RWPE1 (cell line): ENCODE data around the gene UFSP1.

Experiments
- CTCF ChIA-PET: fragments of 350-600 bp; sonication (Branson Sonifier 250); formaldehyde crosslinking; extraction: SDS; loops from one replicate; lab custom pipeline; 2021; lab: Yijun Ruan, JAX
- POLR2A ChIA-PET: fragments of 400-600 bp; formaldehyde crosslinking; extraction: SDS; loops from one replicate; lab custom pipeline; 2020; ENCODE audit warnings: antibody characterized with exemption; ENCODE audit not compliant: low non-redundant PET; lab: Yijun Ruan, JAX
- DNase-seq: peaks from one replicate; pipeline ENCODE4 v3.0.0; 2012; ENCODE audit warnings: low spot score
- H3K27ac ChIP-seq: fragments of 450-650 bp; 2 replicates; pipeline ENCODE4 v1.5.1; 2017
- TF ChIP-seq, protein P1 (sequence below): fragments of 450-650 bp; conservative IDR thresholded peaks from 2 replicates; pipeline ENCODE4 v1.5.1; 2017; ENCODE audit warnings: low read depth, mild to moderate bottlenecking

UFSP1 gene

DNA sequence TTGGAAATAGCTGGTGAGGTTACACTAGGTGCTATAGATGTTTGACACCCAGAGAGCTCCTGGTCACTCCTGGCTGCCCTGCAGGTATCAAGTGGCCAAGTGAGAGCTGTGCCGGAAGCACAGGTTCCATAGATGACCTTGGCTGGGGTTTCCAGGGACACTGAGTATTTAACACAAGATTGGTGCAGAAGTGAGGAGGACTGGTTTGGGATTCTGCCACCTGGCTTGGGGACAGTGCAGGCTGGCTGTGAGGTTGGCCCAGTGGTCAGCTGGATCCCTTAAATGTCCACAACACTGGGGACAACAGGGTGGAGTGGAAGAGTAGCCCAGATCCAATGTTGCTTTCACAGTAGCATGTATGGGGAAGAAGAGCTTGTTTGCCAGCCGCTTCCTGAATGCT is 11.5 kb upstream of the UFSP1 start:
- POLR2A ChIA-PET = no interaction called here
- CTCF ChIA-PET = interaction anchor here (0.6 to 3.4 kb wide), 3 partner anchors 11 to 343 kb away, joined by 4 to 17 read pairs (median 4); no protein-coding TSS in a partner anchor
- no peak for DNase-seq
- H3K27ac ChIP-seq = no peak overlapping the region
- TF ChIP-seq, protein P1, sequence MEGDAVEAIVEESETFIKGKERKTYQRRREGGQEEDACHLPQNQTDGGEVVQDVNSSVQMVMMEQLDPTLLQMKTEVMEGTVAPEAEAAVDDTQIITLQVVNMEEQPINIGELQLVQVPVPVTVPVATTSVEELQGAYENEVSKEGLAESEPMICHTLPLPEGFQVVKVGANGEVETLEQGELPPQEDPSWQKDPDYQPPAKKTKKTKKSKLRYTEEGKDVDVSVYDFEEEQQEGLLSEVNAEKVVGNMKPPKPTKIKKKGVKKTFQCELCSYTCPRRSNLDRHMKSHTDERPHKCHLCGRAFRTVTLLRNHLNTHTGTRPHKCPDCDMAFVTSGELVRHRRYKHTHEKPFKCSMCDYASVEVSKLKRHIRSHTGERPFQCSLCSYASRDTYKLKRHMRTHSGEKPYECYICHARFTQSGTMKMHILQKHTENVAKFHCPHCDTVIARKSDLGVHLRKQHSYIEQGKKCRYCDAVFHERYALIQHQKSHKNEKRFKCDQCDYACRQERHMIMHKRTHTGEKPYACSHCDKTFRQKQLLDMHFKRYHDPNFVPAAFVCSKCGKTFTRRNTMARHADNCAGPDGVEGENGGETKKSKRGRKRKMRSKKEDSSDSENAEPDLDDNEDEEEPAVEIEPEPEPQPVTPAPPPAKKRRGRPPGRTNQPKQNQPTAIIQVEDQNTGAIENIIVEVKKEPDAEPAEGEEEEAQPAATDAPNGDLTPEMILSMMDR = no peak

DNA sequence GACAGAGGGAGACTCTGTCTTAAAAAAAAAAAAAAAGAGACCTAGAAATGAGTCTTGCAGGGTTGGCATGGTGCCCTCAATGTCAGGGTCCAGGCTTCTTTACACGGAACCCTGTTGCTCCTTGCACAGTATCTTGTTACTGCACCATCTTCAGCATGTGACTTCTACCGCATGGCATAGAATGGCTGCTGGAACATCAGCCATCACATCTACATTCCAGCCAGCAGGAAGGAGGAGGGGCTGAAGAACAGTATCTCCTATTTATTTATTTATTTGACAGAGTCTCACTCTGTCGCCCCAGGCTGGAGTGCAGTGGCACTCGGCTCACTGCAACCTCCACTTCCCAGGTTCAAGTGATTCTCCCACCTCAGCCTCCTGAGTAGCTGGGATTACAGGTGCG is 9.9 kb upstream of the UFSP1 start:
- no peak overlapping the region for H3K27ac ChIP-seq
- no peak for DNase-seq
- TF ChIP-seq, protein P1 = no peak
- CTCF ChIA-PET = interaction anchor here (0.6 to 3.4 kb wide), 5 partner anchors 120 to 193 kb away, joined by 4 to 17 read pairs (median 6); partner anchors contain the start of gene POP7
- POLR2A ChIA-PET = no interaction called here

DNA sequence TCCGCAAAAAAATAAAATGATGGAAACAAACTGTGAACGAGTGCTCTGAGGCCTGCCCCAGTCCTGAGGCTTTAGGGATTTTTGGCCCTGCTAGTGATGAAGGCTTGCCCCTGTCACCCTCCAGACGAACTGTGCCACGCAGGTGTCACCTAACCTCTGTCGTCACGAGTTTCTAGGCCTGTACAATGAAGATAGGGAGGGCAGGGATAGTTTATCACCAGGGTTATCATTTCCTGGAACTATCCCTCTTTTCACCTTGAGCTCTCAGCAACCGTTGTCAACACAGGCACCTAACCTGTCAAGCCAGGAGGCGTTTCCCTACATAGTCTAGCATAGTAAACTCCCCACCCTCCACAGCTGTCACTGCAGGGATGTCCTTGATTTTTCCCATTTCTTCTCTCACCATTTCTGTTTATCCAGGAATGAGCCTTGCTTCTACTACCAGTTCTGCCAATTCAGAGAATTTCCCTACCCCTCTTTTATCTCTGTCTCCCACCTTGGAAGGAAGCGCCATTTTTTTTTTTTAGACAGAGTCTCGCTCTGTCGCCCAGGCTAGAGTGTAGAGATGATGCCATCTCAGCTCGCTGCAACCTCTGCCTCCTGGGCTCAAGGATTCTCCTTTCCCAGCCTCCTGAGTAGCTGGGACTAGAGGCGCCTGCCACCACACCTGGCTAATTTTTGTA is 8.4 kb upstream of the UFSP1 start:
- no peak overlapping the region for H3K27ac ChIP-seq
- TF ChIP-seq, protein P1 = no peak
- ChIA-PET POLR2A (no interaction called here), CTCF (interaction anchor here (0.6 kb wide), 1 partner anchor 161 kb away, joined by 3 read pairs; no protein-coding TSS in a partner anchor)
- DNase-seq = no peak

DNA sequence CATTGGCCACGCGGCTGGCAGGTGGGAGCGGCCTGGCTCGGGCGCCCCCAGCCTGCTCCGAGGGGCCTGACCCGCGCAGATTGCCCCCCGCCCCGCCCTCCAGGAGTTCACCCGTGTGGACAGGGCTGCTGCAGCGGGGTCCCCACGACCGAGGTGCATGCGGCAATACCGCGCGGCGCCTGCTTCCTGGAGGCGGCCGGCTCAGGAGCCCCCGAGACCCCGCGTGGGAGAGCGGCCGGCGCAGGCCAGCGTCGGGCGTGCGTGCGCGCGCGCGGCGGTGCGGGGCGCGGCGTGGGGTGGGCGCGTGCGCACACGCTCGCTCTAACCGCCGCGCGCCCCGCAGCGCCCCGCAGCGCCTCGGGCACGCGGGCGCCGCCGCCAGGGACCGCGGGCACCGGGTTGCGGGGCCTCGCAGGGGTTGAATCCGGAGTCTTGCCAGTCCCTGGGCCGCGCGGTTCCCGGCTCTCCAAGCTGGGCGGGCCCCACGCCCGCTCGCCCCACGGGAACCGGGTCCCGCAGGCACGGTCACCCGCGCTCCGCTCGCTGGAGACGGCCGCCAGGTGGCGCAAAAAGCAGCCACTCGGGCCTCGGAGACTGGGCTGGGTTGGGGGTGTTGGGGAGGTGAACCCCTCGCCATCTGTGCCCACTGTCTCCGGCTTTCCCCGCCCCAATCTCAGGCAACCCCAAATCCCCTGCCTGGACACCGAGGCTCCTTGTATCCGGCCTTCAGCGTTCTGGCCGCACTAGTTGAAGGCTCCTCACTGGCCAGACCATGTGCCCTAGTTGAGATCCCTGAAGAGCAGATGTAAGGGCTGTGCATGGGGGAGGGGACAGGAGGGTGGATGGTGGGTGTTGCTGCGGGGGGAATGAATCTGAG is 7.5 kb upstream of the UFSP1 start:
- H3K27ac ChIP-seq = no peak overlapping the region
- ChIA-PET POLR2A (no interaction called here), CTCF (interaction anchor here (1.0 kb wide), 1 partner anchor 162 kb away, joined by 5 read pairs; no protein-coding TSS in a partner anchor)
- TF ChIP-seq, protein P1 = peak; percentile 93
- DNase-seq = no peak

DNA sequence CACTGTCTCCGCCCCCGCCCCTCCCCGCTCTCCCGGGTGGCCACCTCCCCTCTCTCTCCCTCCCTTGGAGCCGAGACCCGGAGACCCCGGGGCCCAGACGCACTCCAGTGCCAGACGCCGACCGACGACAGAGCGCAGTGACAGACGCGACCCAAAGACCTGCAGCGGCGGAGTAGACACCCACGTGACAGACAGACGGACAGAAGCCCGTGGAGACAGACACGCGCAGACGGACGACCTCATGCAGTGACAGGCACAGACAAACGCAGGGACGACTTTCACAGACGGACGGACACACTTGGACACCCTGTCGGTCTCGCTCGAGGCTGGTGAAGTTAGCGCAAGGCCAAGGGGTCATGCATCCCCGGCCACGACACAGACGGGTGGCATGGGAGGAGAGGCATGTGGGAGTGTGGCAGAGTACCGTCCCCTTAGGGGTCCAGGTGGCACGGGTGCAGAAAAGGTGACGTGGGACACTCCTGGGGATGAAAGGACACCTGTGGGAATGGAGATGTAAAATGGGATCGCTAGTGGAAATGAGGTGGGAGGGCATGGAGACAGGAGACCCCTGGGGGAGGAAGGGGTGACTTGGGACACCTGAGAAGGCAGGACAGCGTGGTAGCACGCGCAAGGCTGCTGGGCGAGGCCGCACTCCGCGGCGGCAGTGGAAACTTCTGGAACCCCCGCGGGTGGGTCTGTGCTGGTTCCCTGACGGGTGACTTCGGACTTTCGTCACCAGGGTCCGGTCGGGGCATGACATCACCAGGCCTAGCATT is 6.6 kb upstream of the UFSP1 start:
- DNase-seq = no peak
- POLR2A ChIA-PET = no interaction called here
- no peak overlapping the region for H3K27ac ChIP-seq
- CTCF ChIA-PET = interaction anchor here (0.6 to 1.6 kb wide), 5 partner anchors 14 to 304 kb away, joined by 3 to 5 read pairs (median 4); partner anchors contain the start of gene MOGAT3
- TF ChIP-seq, protein P1 = no peak

DNA sequence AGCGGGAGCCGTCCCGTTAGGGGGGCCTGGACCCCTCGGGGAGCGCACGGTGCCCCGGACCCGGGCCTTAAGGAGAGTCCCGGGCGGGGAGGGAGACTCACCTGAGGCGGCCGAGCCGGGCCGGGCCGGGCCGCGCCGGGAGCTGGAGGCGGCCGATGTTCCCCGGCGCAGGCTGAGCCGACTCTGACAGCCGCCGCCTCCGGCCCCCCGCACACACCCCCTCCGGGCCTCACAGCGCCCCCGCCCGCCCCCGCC is 6.1 kb upstream of the UFSP1 start, which contains the start of gene ACHE:
Gene ACHE, minus strand, starts transcription at position 188 of the 255 bp plus-strand sequence. CDS start 1,656 bp downstream, outside the sequence.
- no peak for DNase-seq
- TF ChIP-seq, protein P1 = no peak
- CTCF ChIA-PET = interaction anchor here (0.5 to 1.9 kb wide), 7 partner anchors 14 to 305 kb away, joined by 3 to 6 read pairs (median 4); partner anchors contain the start of gene MOGAT3
- POLR2A ChIA-PET = no interaction called here
- H3K27ac ChIP-seq = no peak within 1 kb of the TSS
